GM23338 (cell line): ENCODE results near the gene TTLL6. TPM values are rescaled to one million over a fixed set of nuclear protein-coding genes. Genes with fewer than 3 reads are reported as not detected.

Experiments used
- ATAC-seq: fragments of 200-7000 bp; cut with Tn5 transposase; 3 replicates; pipeline ENCODE4 v1.9.1; 2020
- DNase-seq: peaks from one replicate; pipeline ENCODE4 v3.0.0-alpha.2; 2015; ENCODE audit warnings: low spot score
- H2AFZ ChIP-seq: fragments of 200-600 bp; sonication (generic); 2 replicates; pipeline ENCODE4 v1.8.0; 2016; ENCODE audit warnings: antibody characterized with exemption, mild to moderate bottlenecking, moderate library complexity
- H3F3A ChIP-seq: fragments of 200-600 bp; sonication (generic); replicated peaks from 2 replicates; pipeline ENCODE4 v1.8.0; 2017; ENCODE audit warnings: antibody characterized with exemption, mixed run types, low read depth
- H3K27ac ChIP-seq: fragments of 200-600 bp; sonication (generic); 2 replicates; pipeline ENCODE4 v1.6.1; 2016; ENCODE audit warnings: low read depth
- H3K27me3 ChIP-seq: fragments of 200-600 bp; sonication (generic); 2 replicates; pipeline ENCODE4 v1.8.0; 2016; ENCODE audit warnings: mild to moderate bottlenecking, mixed run types, moderate library complexity; ENCODE audit not compliant: insufficient read depth
- H3K36me3 ChIP-seq: fragments of 200-600 bp; sonication (generic); 2 replicates; pipeline ENCODE4 v1.8.0; 2016; ENCODE audit warnings: mild to moderate bottlenecking; ENCODE audit not compliant: insufficient read depth
- H3K4me1 ChIP-seq: fragments of 200-600 bp; sonication (generic); 2 replicates; pipeline ENCODE4 v1.8.0; 2016; ENCODE audit warnings: mild to moderate bottlenecking, moderate library complexity; ENCODE audit not compliant: insufficient read depth
- H3K4me2 ChIP-seq: fragments of 200-600 bp; sonication (generic); 2 replicates; pipeline ENCODE4 v1.7.1; 2017; ENCODE audit warnings: mixed run types
- H3K4me3 ChIP-seq: fragments of 200-600 bp; sonication (generic); 2 replicates; pipeline ENCODE4 v1.6.1; 2016; ENCODE audit warnings: mixed run types
- H3K79me2 ChIP-seq: fragments of 200-600 bp; sonication (generic); replicated peaks from 2 replicates; pipeline ENCODE4 v1.8.0; 2017; ENCODE audit warnings: mild to moderate bottlenecking; ENCODE audit not compliant: insufficient read depth
- H3K9me2 ChIP-seq: fragments of 200-600 bp; sonication (generic); 2 replicates; pipeline ENCODE4 v1.8.0; 2017; ENCODE audit not compliant: insufficient read depth
- H4K20me1 ChIP-seq: fragments of 200-600 bp; sonication (generic); replicated peaks from 2 replicates; pipeline ENCODE4 v1.8.0; 2017; ENCODE audit warnings: mild to moderate bottlenecking; ENCODE audit not compliant: insufficient read depth
- H3K27ac Mint-ChIP-seq: 2 replicates; pipeline ENCODE4 v1.8.0; 2020; ENCODE audit warnings: inconsistent platforms, mild to moderate bottlenecking, moderate library complexity, mixed read lengths
- H3K27me3 Mint-ChIP-seq: 3 replicates; pipeline ENCODE4 v1.8.0; 2022; ENCODE audit warnings: low read depth, mild to moderate bottlenecking, moderate library complexity, mixed read lengths, inconsistent platforms; ENCODE audit not compliant: insufficient read depth, poor library complexity
- H3K36me3 Mint-ChIP-seq: 3 replicates; pipeline ENCODE4 v1.8.0; 2021; ENCODE audit warnings: low read depth, mild to moderate bottlenecking, inconsistent platforms, moderate library complexity, mixed read lengths
- H3K4me1 Mint-ChIP-seq: 3 replicates; pipeline ENCODE4 v1.8.0; 2020; ENCODE audit warnings: mild to moderate bottlenecking, inconsistent platforms, mixed read lengths
- H3K4me3 Mint-ChIP-seq: 3 replicates; pipeline ENCODE4 v1.8.0; 2021; ENCODE audit warnings: moderate library complexity, mild to moderate bottlenecking, inconsistent platforms, mixed read lengths
- H3K9me3 Mint-ChIP-seq: 3 replicates; pipeline ENCODE4 v1.8.0; 2020; ENCODE audit warnings: moderate library complexity, mild to moderate bottlenecking, inconsistent platforms, mixed read lengths
- ETS1 ChIP-seq: IDR thresholded peaks from 2 replicates; pipeline ENCODE4 v1.6.1; 2016; ENCODE audit warnings: antibody characterized with exemption
- EZH2 ChIP-seq: fragments of 200-600 bp; sonication (generic); IDR thresholded peaks from one replicate; pipeline ENCODE4 v1.8.0; 2017; ENCODE audit warnings: antibody characterized with exemption, mild to moderate bottlenecking, low read depth; ENCODE audit not compliant: unreplicated experiment
- ZNF331 ChIP-seq: fragments of 250-450 bp; sonication (Bioruptor Pico); IDR thresholded peaks from 2 replicates; pipeline ENCODE4 v1.5.0; 2020; ENCODE audit warnings: low read depth, mild to moderate bottlenecking, moderate library complexity
- ZNF462 ChIP-seq: fragments of 250-450 bp; sonication (Bioruptor Pico); IDR thresholded peaks from 2 replicates; pipeline ENCODE4 v1.5.0; 2020; ENCODE audit warnings: mild to moderate bottlenecking, moderate library complexity
- polyA plus RNA-seq: library from polyadenylated mRNA; unstranded; fragments of >200 nt; fragmentation: Nextera tagmentation; extraction: Ambion mirVana; gene quantifications from 2 replicates; pipeline ENCODE4 v1.2.1, GENCODE V29; 2016
- total RNA-seq: library from RNA; depleted of rRNA; stranded (reverse); fragments of >200 nt; shearing (Covaris generic); gene quantifications from 2 replicates; pipeline ENCODE4 v1.2.3, GENCODE V29; 2014

TTLL6 gene
- total and polyA plus RNA-seq, 2 experiments from 2014 or later: 1.9 to 4.7 TPM

- no peak for ATAC-seq
- Mint-ChIP-seq H3K9me3 (0 out of 3 replicates have a peak, but pooled peaks cover 5% of the 10 kb centered on the region), H3K27ac (no peak overlapping the region), H3K4me1 (peaks cover 11% of the 10 kb centered on the region), H3K4me3 (peak overlapping the region; percentile 52), H3K27me3 (peaks cover 94% of the 10 kb centered on the region), H3K36me3 (no peaks in the 10 kb centered on the region)
- Histone ChIP-seq H3K27ac (no peak overlapping the region), H3K4me3 (peak overlapping the region; percentile 44), H3K79me2 (no peaks in the 10 kb centered on the region), H3K4me1 (peaks cover 22% of the 10 kb centered on the region; the same call in 1 of the 2 replicates), H3F3A (peaks cover 20% of the 10 kb centered on the region; the same call in 1 of the 2 replicates), H3K36me3 (no peaks in the 10 kb centered on the region), H2AFZ (no peak overlapping the region), H3K4me2 (peak overlapping the region; percentile 71), H3K27me3 (peaks cover 100% of the 10 kb centered on the region), H3K9me2 (no peaks in the 10 kb centered on the region), H4K20me1 (peaks cover 31% of the 10 kb centered on the region)
- DNase-seq: no peak
- TF ChIP-seq ZNF331 (CRISPR knock-in tag) (no peak), ETS1 (no peak), EZH2 (peak; percentile 19), ZNF462 (no peak)
Observed at GRCh38 chr17:48755356-48755755, 61.7 kb downstream of the TTLL6 start.
